ENCODE measurements around the gene LRPAP1. TPM values are rescaled to one million over a fixed set of nuclear protein-coding genes. Genes with fewer than 3 reads are reported as not detected.

LRPAP1 gene
- total RNA-seq, 1 donor from 2014 or later = 12.6 TPM

- DNase-seq = no peak
These were observed 47.0 kb downstream of the LRPAP1 start for GRCh38 chr4:3485011-3485791.

- DNase-seq = no peak
These were observed 47.9 kb downstream of the LRPAP1 start for GRCh38 chr4:3484057-3484973.

- DNase-seq = no peak
These were observed 48.7 kb downstream of the LRPAP1 start for GRCh38 chr4:3483471-3483921.

GRCh38 chr4:3482707-3483106, 49.5 kb downstream of the LRPAP1 start:
- no peak for DNase-seq

- DNase-seq = no peak
These were observed 50.3 kb downstream of the LRPAP1 start for GRCh38 chr4:3481783-3482393.

- no peak for DNase-seq
These were observed 51.1 kb downstream of the LRPAP1 start for GRCh38 chr4:3481113-3481531.

GRCh38 chr4:3480528-3481112, 51.6 kb downstream of the LRPAP1 start:
- DNase-seq = peak; percentile 56

- no peak for DNase-seq
These were observed 52.7 kb downstream of the LRPAP1 start for GRCh38 chr4:3479358-3480101.

- DNase-seq = no peak
These were observed 53.5 kb downstream of the LRPAP1 start for GRCh38 chr4:3478446-3479357.

GRCh38 chr4:3477750-3478430, 54.3 kb downstream of the LRPAP1 start:
- no peak for DNase-seq

GRCh38 chr4:3476936-3477749, 55.1 kb downstream of the LRPAP1 start:
- DNase-seq = no peak

GRCh38 chr4:3476341-3476747, 55.9 kb downstream of the LRPAP1 start:
- DNase-seq = no peak

GRCh38 chr4:3475713-3476260, 56.4 kb downstream of the LRPAP1 start:
- no peak for DNase-seq

GRCh38 chr4:3475041-3475712, 57.0 kb downstream of the LRPAP1 start:
- no peak for DNase-seq

- DNase-seq = no peak
These were observed 58.0 kb downstream of the LRPAP1 start for GRCh38 chr4:3473996-3474765.

GRCh38 chr4:3473181-3473950, 58.9 kb downstream of the LRPAP1 start:
- DNase-seq = no peak
